ENCODE results near the gene SLC25A51. TPM values are rescaled to one million over a fixed set of nuclear protein-coding genes. Genes with fewer than 3 reads are reported as not detected.

The SLC25A51 gene
- total RNA-seq, 2 donors from 2014 or later: 20.2 to 21.6 TPM

GRCh38 chr9:37942621-37943344 lies 38.9 kb upstream of the SLC25A51 start:
- TF ChIP-seq CTCF (IDR thresholded peaks at IDR 0.05) (no peak), POLR2AphosphoS5 (IDR thresholded peaks at IDR 0.05) (no peak), POLR2A (IDR thresholded peaks at IDR 0.05) (no peak)
- no peaks in the 10 kb centered on the region for H3K27me3 ChIP-seq (replicated peaks; ENCODE audit: insufficient read depth)
- peaks cover 21% of the 10 kb centered on the region for H3K4me1 ChIP-seq (replicated peaks)
- WGBS: 47% methylated on average over 12 of the region's 12 CpGs
- no peak for DNase-seq (ENCODE audit: low spot score)
- intact Hi-C loops (cut with DNase I): no loop called here
- peaks cover 0 to 7% of the 10 kb centered on the region in 2 donors for H3K36me3 ChIP-seq
- H3K9me3 ChIP-seq: no peaks in the 10 kb centered on the region
- H3K27ac ChIP-seq: no peak overlapping the region
- H3K4me3 ChIP-seq: no peak overlapping the region

GRCh38 chr9:37941253-37941652 lies 37.3 kb upstream of the SLC25A51 start:
- intact Hi-C loops (cut with DNase I): no loop called here
- peaks cover 27% of the 10 kb centered on the region for H3K4me1 ChIP-seq (replicated peaks)
- 92% methylated on average over 2 of the region's 2 CpGs for WGBS
- H3K27ac ChIP-seq: no peak overlapping the region
- TF ChIP-seq CTCF (IDR thresholded peaks at IDR 0.05) (no peak), POLR2A (IDR thresholded peaks at IDR 0.05) (no peak), POLR2AphosphoS5 (IDR thresholded peaks at IDR 0.05) (no peak)
- H3K4me3 ChIP-seq: no peak overlapping the region
- H3K9me3 ChIP-seq: no peaks in the 10 kb centered on the region
- H3K27me3 ChIP-seq (replicated peaks; ENCODE audit: insufficient read depth): no peaks in the 10 kb centered on the region
- H3K36me3 ChIP-seq: peaks cover 0 to 4% of the 10 kb centered on the region in 2 donors
- no peak for DNase-seq (ENCODE audit: low spot score)

- intact Hi-C loops (cut with DNase I): loop anchor here (2.0 kb wide), 1 partner anchor 77 kb away; no protein-coding TSS in a partner anchor
- Histone ChIP-seq H3K27me3 (replicated peaks; ENCODE audit: insufficient read depth) (no peaks in the 10 kb centered on the region), H3K36me3 (no peaks in the 10 kb centered on the region), H3K9me3 (no peaks in the 10 kb centered on the region), H3K4me3 (no peak overlapping the region), H3K27ac (no peak overlapping the region), H3K4me1 (replicated peaks) (peaks cover 27% of the 10 kb centered on the region)
- WGBS: 76% methylated on average over 6 of the region's 6 CpGs
- DNase-seq (ENCODE audit: low spot score): no peak
- no peak for TF ChIP-seq CTCF (IDR thresholded peaks at IDR 0.05)
- no peak for TF ChIP-seq POLR2AphosphoS5 (IDR thresholded peaks at IDR 0.05)
- no peak for TF ChIP-seq POLR2A (IDR thresholded peaks at IDR 0.05)
Observed at GRCh38 chr9:37939575-37940095, 35.7 kb upstream of the SLC25A51 start.

- Histone ChIP-seq H3K27me3 (replicated peaks; ENCODE audit: insufficient read depth) (no peaks in the 10 kb centered on the region), H3K27ac (peak overlapping the region in 1 of 2 donors; percentile 41), H3K9me3 (no peaks in the 10 kb centered on the region), H3K4me3 (no peak overlapping the region), H3K36me3 (no peaks in the 10 kb centered on the region), H3K4me1 (replicated peaks) (peaks cover 21% of the 10 kb centered on the region)
- intact Hi-C loops (cut with DNase I): loop anchor here (2.0 kb wide), 1 partner anchor 78 kb away; no protein-coding TSS in a partner anchor
- DNase-seq (ENCODE audit: low spot score): peak; percentile 81
- WGBS: 11% methylated on average over 22 of the region's 22 CpGs
- TF ChIP-seq POLR2AphosphoS5 (IDR thresholded peaks at IDR 0.05) (peak; percentile 67), POLR2A (IDR thresholded peaks at IDR 0.05) (no peak)
Observed at GRCh38 chr9:37938121-37938891, 34.4 kb upstream of the SLC25A51 start.

- peaks cover 19% of the 10 kb centered on the region for H3K4me1 ChIP-seq (replicated peaks)
- no peak overlapping the region for H3K27ac ChIP-seq
- no peak for TF ChIP-seq CTCF (IDR thresholded peaks at IDR 0.05)
- intact Hi-C loops (cut with DNase I): no loop called here
- no peaks in the 10 kb centered on the region for H3K36me3 ChIP-seq
- H3K9me3 ChIP-seq: no peaks in the 10 kb centered on the region
- no peak overlapping the region for H3K4me3 ChIP-seq
- no peak for DNase-seq (ENCODE audit: low spot score)
- no peaks in the 10 kb centered on the region for H3K27me3 ChIP-seq (replicated peaks; ENCODE audit: insufficient read depth)
- WGBS: 31% methylated on average over 9 of the region's 9 CpGs
Observed at GRCh38 chr9:37937366-37937765, 33.4 kb upstream of the SLC25A51 start.

Measured in prostate gland (tissue), 2 donors.